Lower lobe of right lung (tissue), 2 donors: ENCODE measurements around the gene EXOG. TPM values are rescaled to one million over a fixed set of nuclear protein-coding genes. Genes with fewer than 3 reads are reported as not detected.

Experiments
- ATAC-seq, 2 donors: fragments of 200-7000 bp; cut with Tn5 transposase; one replicate each; pipeline ENCODE4 v1.9.1; 2020 to 2022; ENCODE audit warnings: mild to moderate bottlenecking in 2 of 2, moderate library complexity in 2 of 2
- DNase-seq: peaks from one replicate; pipeline ENCODE4 v3.0.0-alpha.2; 2020
- H3K27ac ChIP-seq: fragments of 200-600 bp; one replicate; pipeline ENCODE4 v1.8.0; 2022
- H3K27me3 ChIP-seq: fragments of 200-600 bp; one replicate; pipeline ENCODE4 v1.8.0; 2022; ENCODE audit warnings: low read depth
- H3K36me3 ChIP-seq: fragments of 200-600 bp; one replicate; pipeline ENCODE4 v1.8.0; 2022; ENCODE audit warnings: mild to moderate bottlenecking
- H3K4me1 ChIP-seq: fragments of 200-600 bp; one replicate; pipeline ENCODE4 v1.8.0; 2022
- H3K4me3 ChIP-seq: fragments of 200-600 bp; one replicate; pipeline ENCODE4 v1.8.0; 2022; ENCODE audit warnings: mild to moderate bottlenecking
- H3K9me3 ChIP-seq: fragments of 200-600 bp; one replicate; pipeline ENCODE4 v1.8.0; 2022
- intact Hi-C: fragments of 100-400 bp; cut with DNase I; formaldehyde crosslinking; loops from one replicate; pipeline ENCODE4 v1.11.0; 2022
- total RNA-seq: library from RNA; stranded (reverse); fragmentation: NEBNext Ultra II Directional; extraction: Animal tissue kit (Norgen Biotek cat#: 25700); gene quantifications from one replicate; pipeline ENCODE4 v1.2.1, GENCODE V29; 2021
- TF ChIP-seq, protein P1 (sequence below): fragments of 200-600 bp; IDR thresholded peaks from one replicate; pipeline ENCODE4 v1.8.0; 2022; ENCODE audit warnings: antibody characterized with exemption, mild to moderate bottlenecking
- donor health status: DM: no; HTN: yes; CAD: no; lungs with severe emphysema.

Gene EXOG
- total RNA-seq, 1 donor from 2014 or later = 12.3 TPM

DNA sequence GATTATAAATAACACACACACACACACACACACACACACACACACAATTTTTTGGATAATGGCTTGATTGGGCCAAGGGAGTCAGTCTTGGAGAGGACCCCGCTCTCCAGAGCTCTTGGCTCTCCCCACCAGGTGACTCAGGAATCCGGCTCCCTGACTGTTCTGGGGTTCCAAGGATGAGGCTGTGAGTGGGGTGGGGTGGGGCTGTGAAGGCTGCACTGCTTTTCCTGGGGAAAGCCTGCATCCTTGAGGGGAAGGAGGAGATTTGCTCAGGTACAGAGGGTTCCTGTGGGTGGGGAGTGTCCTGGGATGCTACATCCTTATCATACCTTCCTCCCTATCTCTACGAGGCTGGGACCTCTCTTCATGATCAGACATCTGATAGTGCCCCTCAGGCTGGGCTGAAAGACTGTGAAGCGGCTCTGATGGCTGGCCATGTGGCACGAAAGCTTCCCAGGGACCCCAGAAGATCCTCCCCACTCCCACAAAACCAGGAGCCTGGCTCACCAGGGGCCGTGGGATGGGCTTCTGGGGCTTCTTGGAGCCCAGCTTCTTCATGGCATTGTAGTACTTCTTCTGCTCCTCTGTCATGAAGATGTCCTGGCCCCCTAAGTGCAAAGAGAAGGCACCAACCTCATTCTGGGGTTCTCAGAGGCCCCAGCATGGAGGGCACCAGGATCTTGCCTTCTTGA, 59.2 kb downstream of the EXOG start:
- H3K27me3 ChIP-seq = no peaks in the 10 kb centered on the region
- no peaks in the 10 kb centered on the region for H3K4me1 ChIP-seq
- no peaks in the 10 kb centered on the region for H3K36me3 ChIP-seq
- ATAC-seq (no peak), DNase-seq (peak; percentile 6)
- no peak overlapping the region for H3K27ac ChIP-seq
- intact Hi-C loops = no loop called here
- no peaks in the 10 kb centered on the region for H3K9me3 ChIP-seq
- H3K4me3 ChIP-seq = no peak overlapping the region
- TF ChIP-seq, protein P1, sequence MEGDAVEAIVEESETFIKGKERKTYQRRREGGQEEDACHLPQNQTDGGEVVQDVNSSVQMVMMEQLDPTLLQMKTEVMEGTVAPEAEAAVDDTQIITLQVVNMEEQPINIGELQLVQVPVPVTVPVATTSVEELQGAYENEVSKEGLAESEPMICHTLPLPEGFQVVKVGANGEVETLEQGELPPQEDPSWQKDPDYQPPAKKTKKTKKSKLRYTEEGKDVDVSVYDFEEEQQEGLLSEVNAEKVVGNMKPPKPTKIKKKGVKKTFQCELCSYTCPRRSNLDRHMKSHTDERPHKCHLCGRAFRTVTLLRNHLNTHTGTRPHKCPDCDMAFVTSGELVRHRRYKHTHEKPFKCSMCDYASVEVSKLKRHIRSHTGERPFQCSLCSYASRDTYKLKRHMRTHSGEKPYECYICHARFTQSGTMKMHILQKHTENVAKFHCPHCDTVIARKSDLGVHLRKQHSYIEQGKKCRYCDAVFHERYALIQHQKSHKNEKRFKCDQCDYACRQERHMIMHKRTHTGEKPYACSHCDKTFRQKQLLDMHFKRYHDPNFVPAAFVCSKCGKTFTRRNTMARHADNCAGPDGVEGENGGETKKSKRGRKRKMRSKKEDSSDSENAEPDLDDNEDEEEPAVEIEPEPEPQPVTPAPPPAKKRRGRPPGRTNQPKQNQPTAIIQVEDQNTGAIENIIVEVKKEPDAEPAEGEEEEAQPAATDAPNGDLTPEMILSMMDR = no peak

DNA sequence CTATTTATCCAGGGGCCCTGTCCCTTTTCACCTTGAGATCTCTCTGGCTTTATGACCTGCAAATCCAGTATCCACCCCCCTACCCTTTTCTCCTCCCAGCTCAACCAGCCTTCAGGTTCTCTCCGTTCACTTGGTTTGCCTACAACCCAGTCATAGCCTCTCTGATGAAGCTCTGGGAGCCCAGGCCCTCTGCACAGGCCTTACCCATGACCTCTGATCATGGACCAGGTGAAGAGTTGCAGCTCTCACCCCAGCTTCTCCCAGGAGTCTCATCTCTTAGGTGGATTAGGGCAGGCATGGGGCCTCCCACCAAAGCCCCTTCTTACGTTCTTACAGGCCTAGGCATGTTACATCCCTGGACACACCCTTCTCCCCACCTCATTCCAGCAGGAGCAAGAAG, 59.8 kb downstream of the EXOG start:
- Histone ChIP-seq H3K4me1 (no peaks in the 10 kb centered on the region), H3K36me3 (no peaks in the 10 kb centered on the region), H3K27me3 (no peaks in the 10 kb centered on the region), H3K4me3 (no peak overlapping the region), H3K9me3 (no peaks in the 10 kb centered on the region), H3K27ac (no peak overlapping the region)
- ATAC-seq = no peak
- DNase-seq = peak; percentile 17
- TF ChIP-seq, protein P1 = no peak
- intact Hi-C loops = no loop called here

DNA sequence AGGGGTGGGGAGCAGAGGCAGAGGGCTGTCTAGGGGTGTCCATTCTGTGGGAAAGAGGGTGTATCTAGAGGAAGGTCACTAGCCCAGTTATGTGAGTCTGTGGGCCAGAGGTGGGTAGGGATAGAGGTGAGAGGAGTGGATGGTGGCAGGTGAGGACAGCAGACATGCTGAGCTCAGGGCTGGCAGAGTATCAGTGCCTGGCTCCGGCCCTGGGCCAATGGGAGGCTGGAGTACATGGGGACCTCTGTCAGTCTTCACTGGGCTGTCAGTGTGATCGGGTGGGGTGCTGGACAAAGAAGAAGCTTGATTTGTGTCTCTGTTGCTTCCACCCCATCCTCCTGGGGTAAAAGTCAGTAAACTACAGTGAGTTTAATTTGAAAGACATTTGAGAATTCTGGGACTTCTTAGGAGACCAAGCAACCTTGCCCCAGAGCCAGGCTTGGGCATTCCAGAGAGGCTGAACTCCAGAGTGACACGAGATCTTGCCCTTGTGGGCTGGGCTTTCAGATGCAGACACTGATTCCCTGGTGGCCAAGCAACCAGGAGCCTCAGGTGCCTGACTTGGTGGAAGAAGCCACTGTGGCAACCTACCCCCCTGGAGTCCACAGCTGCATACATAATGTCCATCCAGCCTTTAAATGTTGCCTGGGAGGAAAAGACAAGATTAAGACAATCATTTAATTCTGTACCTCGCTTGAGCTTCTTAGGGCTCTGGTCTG, 60.7 kb downstream of the EXOG start:
- no peaks in the 10 kb centered on the region for H3K36me3 ChIP-seq
- H3K27me3 ChIP-seq = no peaks in the 10 kb centered on the region
- TF ChIP-seq, protein P1 = no peak
- no peak overlapping the region for H3K27ac ChIP-seq
- no peak for ATAC-seq
- no peak overlapping the region for H3K4me3 ChIP-seq
- intact Hi-C loops = no loop called here
- H3K4me1 ChIP-seq = no peaks in the 10 kb centered on the region
- DNase-seq = peak; percentile 21
- no peaks in the 10 kb centered on the region for H3K9me3 ChIP-seq

DNA sequence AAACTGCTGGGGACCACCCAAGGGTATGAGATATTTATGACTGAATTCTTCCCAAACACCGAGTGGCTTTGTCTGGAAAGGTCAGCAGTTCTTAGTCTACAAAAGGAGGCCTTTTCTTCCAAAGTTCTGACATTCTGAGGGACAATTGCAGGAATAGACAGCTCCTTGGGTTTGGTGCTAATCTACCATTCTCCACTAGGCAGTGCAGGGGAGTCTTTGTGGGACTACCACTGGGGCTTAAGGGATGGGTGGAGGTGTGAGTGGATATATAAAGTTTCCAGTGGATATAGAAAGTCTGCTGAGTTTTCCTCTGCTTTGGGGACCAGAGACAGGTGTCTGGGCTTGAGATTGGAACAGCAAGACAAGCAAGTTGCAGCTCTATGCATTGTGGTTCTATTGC, 62.7 kb downstream of the EXOG start:
- TF ChIP-seq, protein P1 = no peak
- H3K27ac ChIP-seq = no peak overlapping the region
- H3K27me3 ChIP-seq = no peaks in the 10 kb centered on the region
- no peaks in the 10 kb centered on the region for H3K36me3 ChIP-seq
- no peaks in the 10 kb centered on the region for H3K4me1 ChIP-seq
- DNase-seq (no peak), ATAC-seq (no peak)
- H3K4me3 ChIP-seq = no peak overlapping the region
- no peaks in the 10 kb centered on the region for H3K9me3 ChIP-seq
- intact Hi-C loops = no loop called here

DNA sequence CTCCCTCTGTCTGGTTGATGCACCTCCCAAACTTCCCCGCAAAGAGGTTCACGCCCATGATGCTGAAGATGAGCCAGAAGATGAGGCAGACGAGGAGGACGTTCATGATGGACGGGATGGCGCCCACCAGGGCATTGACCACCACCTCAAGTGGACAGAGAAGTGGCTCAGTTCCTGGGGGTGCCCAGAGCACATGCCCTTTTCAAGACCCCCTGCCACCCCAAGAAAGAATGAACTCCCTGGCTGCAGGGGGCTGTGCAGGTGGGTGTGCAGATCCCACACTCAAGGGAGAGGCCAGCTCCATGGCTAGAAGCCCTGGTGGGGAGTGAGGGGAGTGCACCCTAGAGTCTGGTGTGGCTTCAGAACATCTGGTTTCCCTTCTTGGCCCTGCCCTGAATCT, 64.1 kb downstream of the EXOG start:
- H3K27me3 ChIP-seq = no peaks in the 10 kb centered on the region
- DNase-seq (peak; percentile 9), ATAC-seq (no peak)
- intact Hi-C loops = no loop called here
- H3K4me1 ChIP-seq = no peaks in the 10 kb centered on the region
- TF ChIP-seq, protein P1 = no peak
- H3K4me3 ChIP-seq = no peak overlapping the region
- H3K9me3 ChIP-seq = no peaks in the 10 kb centered on the region
- no peak overlapping the region for H3K27ac ChIP-seq
- H3K36me3 ChIP-seq = no peaks in the 10 kb centered on the region
